Measurements from ENCODE around the gene RNF214. TPM values are rescaled to one million over a fixed set of nuclear protein-coding genes. Genes with fewer than 3 reads are reported as not detected.

RNF214 gene
- total RNA-seq, 1 donor from 2014 or later, result 28.9 TPM

- Histone ChIP-seq H3K36me3 (peaks cover 3% of the 10 kb centered on the region), H3K4me3 (peak overlapping the region; percentile 17), H3K4me1 (peaks cover 9% of the 10 kb centered on the region), H3K27me3 (ENCODE audit: low read depth) (no peaks in the 10 kb centered on the region), H3K9me3 (no peaks in the 10 kb centered on the region), H3K27ac (no peak overlapping the region)
- DNase-seq (no peak), ATAC-seq (no peak)
- no peak for TF ChIP-seq CTCF (IDR thresholded peaks at IDR 0.05)
- intact Hi-C loops (cut with DNase I), result no loop called here
Observed at GRCh38 chr11:117299351-117300282, 67.1 kb downstream of the RNF214 start.

DNA sequence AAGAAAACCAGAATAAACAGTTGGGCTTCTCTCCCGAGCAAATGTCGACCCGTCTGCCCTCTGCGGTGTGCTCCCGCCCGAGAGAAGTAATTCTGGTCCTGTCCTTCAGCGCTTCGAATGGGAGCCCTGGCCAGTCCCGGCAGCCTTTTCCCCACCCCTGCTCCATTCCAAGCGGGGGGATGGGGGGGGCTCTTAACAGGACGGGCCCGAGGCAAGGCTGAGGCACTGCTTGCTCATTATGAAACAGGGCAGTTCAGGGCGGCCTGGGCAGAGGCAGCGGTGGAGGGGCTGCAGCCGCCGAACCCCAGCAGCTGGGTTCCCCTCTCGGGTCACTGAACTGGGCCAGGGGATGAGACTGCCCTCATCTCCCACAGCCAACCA lies 67.8 kb downstream of the RNF214 start:
- ATAC-seq (peak; percentile 71 to 74), DNase-seq (no peak)
- peaks cover 3% of the 10 kb centered on the region for H3K36me3 ChIP-seq
- no peaks in the 10 kb centered on the region for H3K27me3 ChIP-seq (ENCODE audit: low read depth)
- intact Hi-C loops (cut with DNase I), result no loop called here
- H3K27ac ChIP-seq, result no peak overlapping the region
- H3K9me3 ChIP-seq, result no peaks in the 10 kb centered on the region
- H3K4me3 ChIP-seq, result peak overlapping the region; percentile 17
- TF ChIP-seq CTCF (IDR thresholded peaks at IDR 0.05), result no peak
- peaks cover 9% of the 10 kb centered on the region for H3K4me1 ChIP-seq

DNA sequence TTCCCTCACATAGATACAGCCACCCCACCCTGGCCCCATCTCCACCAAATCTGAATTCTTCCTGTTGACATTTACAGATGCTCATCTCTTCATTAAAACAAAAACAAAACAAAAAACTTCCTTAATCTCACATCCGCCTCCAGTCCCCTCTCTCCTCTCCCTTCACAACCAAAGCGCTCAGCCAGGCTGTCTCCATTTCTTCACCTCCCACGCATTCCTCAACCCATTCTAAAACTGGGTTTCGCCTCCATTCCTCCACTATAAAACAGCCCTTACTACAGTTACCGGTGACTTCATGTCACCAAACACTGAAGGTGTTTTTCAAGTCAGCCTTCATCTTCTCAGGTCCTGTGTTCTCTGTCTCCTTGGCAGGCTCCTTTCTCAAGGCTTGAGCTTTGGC lies 68.3 kb downstream of the RNF214 start:
- Histone ChIP-seq H3K4me3 (peak overlapping the region; percentile 17), H3K4me1 (peaks cover 9% of the 10 kb centered on the region), H3K27me3 (ENCODE audit: low read depth) (no peaks in the 10 kb centered on the region), H3K36me3 (no peaks in the 10 kb centered on the region), H3K9me3 (no peaks in the 10 kb centered on the region), H3K27ac (no peak overlapping the region)
- DNase-seq, result no peak
- intact Hi-C loops (cut with DNase I), result no loop called here
- TF ChIP-seq CTCF (IDR thresholded peaks at IDR 0.05), result no peak
- no peak for ATAC-seq

DNA sequence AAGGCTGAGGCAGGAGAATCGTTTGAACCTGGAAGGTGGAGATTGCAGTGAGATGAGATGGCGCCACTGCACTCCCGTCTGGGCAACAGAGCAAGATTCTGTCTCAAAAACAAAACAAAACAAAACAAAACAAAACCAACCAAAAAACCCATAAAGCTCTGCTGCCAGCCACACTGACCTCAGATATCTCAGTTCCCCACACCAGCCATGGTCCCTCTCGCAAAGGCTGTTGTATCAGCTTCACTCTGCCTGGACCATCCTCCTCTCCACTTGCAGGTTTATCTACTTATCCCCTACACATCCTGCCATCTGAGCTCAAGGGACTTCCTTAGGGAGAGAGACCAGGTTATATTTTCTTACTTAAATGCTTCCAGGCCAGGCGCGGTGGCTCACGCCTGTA lies 69.8 kb downstream of the RNF214 start:
- DNase-seq, result no peak
- TF ChIP-seq CTCF (IDR thresholded peaks at IDR 0.05), result no peak
- Histone ChIP-seq H3K27ac (no peak overlapping the region), H3K9me3 (no peaks in the 10 kb centered on the region), H3K4me3 (no peak overlapping the region), H3K36me3 (no peaks in the 10 kb centered on the region), H3K27me3 (ENCODE audit: low read depth) (no peaks in the 10 kb centered on the region), H3K4me1 (peaks cover 9% of the 10 kb centered on the region)
- intact Hi-C loops (cut with DNase I), result no loop called here
- ATAC-seq, result no peak

DNA sequence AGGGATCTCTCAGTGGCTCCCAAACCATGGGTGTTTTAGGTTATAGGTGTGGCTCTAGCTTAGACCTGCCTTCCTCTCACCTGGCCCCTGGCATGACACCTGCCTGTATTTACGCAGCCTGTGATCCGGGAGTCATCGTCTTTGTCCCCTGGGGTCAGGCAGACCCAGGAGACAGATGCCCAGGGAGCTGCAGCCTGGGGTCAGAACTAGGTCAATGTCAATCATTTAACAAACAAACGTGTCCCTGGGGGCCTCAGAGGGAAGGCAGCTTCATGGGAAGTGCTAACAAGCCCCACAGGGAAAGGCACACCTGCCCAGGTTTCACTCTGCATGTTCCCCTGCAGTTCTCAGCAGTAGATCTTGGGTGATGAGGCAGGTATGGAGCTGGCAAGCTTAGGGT lies 70.6 kb downstream of the RNF214 start:
- no peak for TF ChIP-seq CTCF (IDR thresholded peaks at IDR 0.05)

More for the DNA sequence above, 70.6 kb downstream of the RNF214 start:
- Histone ChIP-seq H3K27ac (no peak overlapping the region), H3K4me1 (peaks cover 9% of the 10 kb centered on the region), H3K27me3 (ENCODE audit: low read depth) (no peaks in the 10 kb centered on the region), H3K9me3 (no peaks in the 10 kb centered on the region), H3K36me3 (no peaks in the 10 kb centered on the region), H3K4me3 (no peak overlapping the region)
- intact Hi-C loops (cut with DNase I), result no loop called here
- ATAC-seq, result no peak
- DNase-seq, result no peak

Measured in lower lobe of right lung (tissue), 2 donors.